WTC11 (cell line): ENCODE results near the gene TNS3. TPM values are rescaled to one million over a fixed set of nuclear protein-coding genes. Genes with fewer than 3 reads are reported as not detected.

Source experiments
- ATAC-seq: fragments of 200-7000 bp; cut with Tn5 transposase; 2 replicates; pipeline ENCODE4 v1.10.0; 2021; ENCODE audit warnings: mild to moderate bottlenecking, moderate library complexity
- CTCF ChIA-PET: fragments of 300-600 bp; sonication (Branson Sonifier 250); formaldehyde crosslinking; loops from one replicate; lab custom pipeline; 2021; ENCODE audit warnings: antibody characterized with exemption; lab: Charles Lee
- POLR2A ChIA-PET: fragments of 350-600 bp; sonication (Branson Sonifier 250); formaldehyde crosslinking; loops from one replicate; lab custom pipeline; 2021; ENCODE audit warnings: antibody characterized with exemption; lab: Charles Lee
- DNase-seq: peaks from one replicate; pipeline ENCODE4 v3.0.0; 2021; ENCODE audit warnings: low spot score
- H3K27ac Mint-ChIP-seq: 2 replicates; pipeline ENCODE4 v1.8.0; 2021; ENCODE audit warnings: mixed read lengths
- H3K27me3 Mint-ChIP-seq: 2 replicates; pipeline ENCODE4 v1.8.0; 2021; ENCODE audit warnings: low read depth, mild to moderate bottlenecking, moderate library complexity, mixed read lengths
- H3K36me3 Mint-ChIP-seq: 2 replicates; pipeline ENCODE4 v1.8.0; 2021; ENCODE audit warnings: mixed read lengths
- H3K4me1 Mint-ChIP-seq: 2 replicates; pipeline ENCODE4 v1.8.0; 2022; ENCODE audit warnings: mixed read lengths
- H3K4me3 Mint-ChIP-seq: 2 replicates; pipeline ENCODE4 v1.8.0; 2021; ENCODE audit warnings: mild to moderate bottlenecking, moderate library complexity, mixed read lengths
- H3K9me3 Mint-ChIP-seq: 2 replicates; pipeline ENCODE4 v1.8.0; 2021; ENCODE audit warnings: mixed read lengths
- EMX1 ChIP-seq: fragments of 250-450 bp; sonication (Bioruptor Pico); IDR thresholded peaks from 2 replicates; pipeline ENCODE4 v1.8.0; 2021; ENCODE audit warnings: mild to moderate bottlenecking
- IRF2 ChIP-seq: sonication (generic); formaldehyde crosslinking; IDR thresholded peaks from 2 replicates; pipeline ENCODE4 v1.8.0; 2022; ENCODE audit warnings: low read depth, missing genetic modification reagents, borderline replicate concordance
- JUN ChIP-seq: sonication (generic); formaldehyde crosslinking; IDR thresholded peaks from 2 replicates; pipeline ENCODE4 v1.8.0; 2023; ENCODE audit warnings: mild to moderate bottlenecking, missing genetic modification reagents
- MXD4 ChIP-seq: fragments of 250-450 bp; sonication (Bioruptor Pico); IDR thresholded peaks from 2 replicates; pipeline ENCODE4 v1.8.0; 2021; ENCODE audit warnings: mild to moderate bottlenecking, moderate library complexity, borderline replicate concordance
- NFATC4 ChIP-seq: fragments of 250-450 bp; sonication (Bioruptor Pico); IDR thresholded peaks from 2 replicates; pipeline ENCODE4 v1.9.0; 2021; ENCODE audit warnings: mild to moderate bottlenecking
- NR1H2 ChIP-seq: sonication (generic); formaldehyde crosslinking; IDR thresholded peaks from 2 replicates; pipeline ENCODE4 v1.9.0; 2021; ENCODE audit warnings: mild to moderate bottlenecking, moderate library complexity, missing genetic modification reagents
- SMAD4 ChIP-seq: sonication (generic); formaldehyde crosslinking; IDR thresholded peaks from 2 replicates; pipeline ENCODE4 v1.8.0; 2022; ENCODE audit warnings: mild to moderate bottlenecking, missing genetic modification reagents
- SOX15 ChIP-seq: fragments of 250-450 bp; sonication (Bioruptor Pico); IDR thresholded peaks from 2 replicates; pipeline ENCODE4 v1.9.0; 2021; ENCODE audit warnings: mild to moderate bottlenecking
- total RNA-seq: library from RNA; stranded (reverse); gene quantifications from 3 replicates; pipeline ENCODE4 v1.2.3, GENCODE V29; 2021
- TF ChIP-seq, protein P1 (sequence below): sonication (generic); formaldehyde crosslinking; IDR thresholded peaks from 2 replicates; pipeline ENCODE4 v1.8.1; 2023; ENCODE audit warnings: mild to moderate bottlenecking, missing genetic modification reagents, moderate library complexity
- TF ChIP-seq, protein P2 (sequence below): sonication (generic); formaldehyde crosslinking; IDR thresholded peaks from 2 replicates; pipeline ENCODE4 v1.8.0; 2023; ENCODE audit warnings: mild to moderate bottlenecking, missing genetic modification reagents
- TF ChIP-seq, protein P3 (sequence below): fragments of 200-600 bp; IDR thresholded peaks from 2 replicates; pipeline ENCODE4 v1.8.0; 2022; ENCODE audit warnings: antibody characterized with exemption
- TF ChIP-seq, protein P4 (sequence below): sonication (generic); formaldehyde crosslinking; IDR thresholded peaks from 2 replicates; pipeline ENCODE4 v1.8.0; 2023; ENCODE audit warnings: missing genetic modification reagents
- TF ChIP-seq, protein P5 (sequence below): sonication (generic); formaldehyde crosslinking; IDR thresholded peaks from 2 replicates; pipeline ENCODE4 v1.8.1; 2022; ENCODE audit warnings: low read depth, missing genetic modification reagents, borderline replicate concordance
- TF ChIP-seq, protein P6 (sequence below): fragments of 250-450 bp; sonication (Bioruptor Pico); IDR thresholded peaks from 2 replicates; pipeline ENCODE4 v1.9.0; 2021; ENCODE audit warnings: mild to moderate bottlenecking
- TF ChIP-seq, protein P7 (sequence below): sonication (generic); formaldehyde crosslinking; IDR thresholded peaks from 2 replicates; pipeline ENCODE4 v1.8.1; 2022; ENCODE audit warnings: mild to moderate bottlenecking, moderate library complexity, missing genetic modification reagents
- TF ChIP-seq, protein P8 (sequence below): fragments of 250-450 bp; sonication (Bioruptor Pico); IDR thresholded peaks from 2 replicates; pipeline ENCODE4 v1.9.0; 2021; ENCODE audit warnings: mild to moderate bottlenecking
- TF ChIP-seq, protein P9 (sequence below): sonication (generic); formaldehyde crosslinking; IDR thresholded peaks from 2 replicates; pipeline ENCODE4 v1.8.1; 2022; ENCODE audit warnings: missing genetic modification reagents, borderline replicate concordance
- TF ChIP-seq, protein P10 (sequence below): sonication (generic); formaldehyde crosslinking; conservative IDR thresholded peaks from 2 replicates; pipeline ENCODE4 v1.8.1; 2023; ENCODE audit warnings: mild to moderate bottlenecking, low read depth, missing genetic modification reagents, moderate library complexity

The TNS3 gene
- total RNA-seq, 1 experiment from 2014 or later, result 37.7 TPM

DNA sequence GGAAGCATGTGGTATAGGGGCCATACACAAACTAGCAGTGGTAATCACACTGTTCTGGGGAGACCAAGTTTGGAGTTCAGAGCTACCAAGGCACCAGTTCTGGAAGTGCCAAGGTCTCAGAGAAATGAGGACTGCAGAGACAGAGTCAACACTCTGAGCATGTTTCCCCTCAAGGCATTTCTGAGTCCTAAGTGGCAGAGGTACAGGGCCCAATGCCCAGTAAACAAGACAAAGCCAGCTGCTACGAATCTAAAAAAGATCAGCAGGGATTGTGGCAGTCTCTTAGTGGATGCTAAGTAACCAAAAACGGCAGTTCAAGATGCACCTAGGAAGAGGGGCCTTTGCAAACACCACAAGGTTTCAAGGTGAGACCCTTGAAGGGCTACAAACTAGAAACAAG lies 271.9 kb downstream of the TNS3 start:
- ATAC-seq, result no peak
- H3K4me1 Mint-ChIP-seq, result peaks cover 18% of the 10 kb centered on the region
- CTCF ChIA-PET, result no interaction called here
- TF ChIP-seq, protein P1, sequence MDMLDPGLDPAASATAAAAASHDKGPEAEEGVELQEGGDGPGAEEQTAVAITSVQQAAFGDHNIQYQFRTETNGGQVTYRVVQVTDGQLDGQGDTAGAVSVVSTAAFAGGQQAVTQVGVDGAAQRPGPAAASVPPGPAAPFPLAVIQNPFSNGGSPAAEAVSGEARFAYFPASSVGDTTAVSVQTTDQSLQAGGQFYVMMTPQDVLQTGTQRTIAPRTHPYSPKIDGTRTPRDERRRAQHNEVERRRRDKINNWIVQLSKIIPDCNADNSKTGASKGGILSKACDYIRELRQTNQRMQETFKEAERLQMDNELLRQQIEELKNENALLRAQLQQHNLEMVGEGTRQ (CRISPR knock-in tag), result no peak
- TF ChIP-seq, protein P2, sequence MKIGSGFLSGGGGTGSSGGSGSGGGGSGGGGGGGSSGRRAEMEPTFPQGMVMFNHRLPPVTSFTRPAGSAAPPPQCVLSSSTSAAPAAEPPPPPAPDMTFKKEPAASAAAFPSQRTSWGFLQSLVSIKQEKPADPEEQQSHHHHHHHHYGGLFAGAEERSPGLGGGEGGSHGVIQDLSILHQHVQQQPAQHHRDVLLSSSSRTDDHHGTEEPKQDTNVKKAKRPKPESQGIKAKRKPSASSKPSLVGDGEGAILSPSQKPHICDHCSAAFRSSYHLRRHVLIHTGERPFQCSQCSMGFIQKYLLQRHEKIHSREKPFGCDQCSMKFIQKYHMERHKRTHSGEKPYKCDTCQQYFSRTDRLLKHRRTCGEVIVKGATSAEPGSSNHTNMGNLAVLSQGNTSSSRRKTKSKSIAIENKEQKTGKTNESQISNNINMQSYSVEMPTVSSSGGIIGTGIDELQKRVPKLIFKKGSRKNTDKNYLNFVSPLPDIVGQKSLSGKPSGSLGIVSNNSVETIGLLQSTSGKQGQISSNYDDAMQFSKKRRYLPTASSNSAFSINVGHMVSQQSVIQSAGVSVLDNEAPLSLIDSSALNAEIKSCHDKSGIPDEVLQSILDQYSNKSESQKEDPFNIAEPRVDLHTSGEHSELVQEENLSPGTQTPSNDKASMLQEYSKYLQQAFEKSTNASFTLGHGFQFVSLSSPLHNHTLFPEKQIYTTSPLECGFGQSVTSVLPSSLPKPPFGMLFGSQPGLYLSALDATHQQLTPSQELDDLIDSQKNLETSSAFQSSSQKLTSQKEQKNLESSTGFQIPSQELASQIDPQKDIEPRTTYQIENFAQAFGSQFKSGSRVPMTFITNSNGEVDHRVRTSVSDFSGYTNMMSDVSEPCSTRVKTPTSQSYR (CRISPR knock-in tag), result no peak
- TF ChIP-seq, protein P3, sequence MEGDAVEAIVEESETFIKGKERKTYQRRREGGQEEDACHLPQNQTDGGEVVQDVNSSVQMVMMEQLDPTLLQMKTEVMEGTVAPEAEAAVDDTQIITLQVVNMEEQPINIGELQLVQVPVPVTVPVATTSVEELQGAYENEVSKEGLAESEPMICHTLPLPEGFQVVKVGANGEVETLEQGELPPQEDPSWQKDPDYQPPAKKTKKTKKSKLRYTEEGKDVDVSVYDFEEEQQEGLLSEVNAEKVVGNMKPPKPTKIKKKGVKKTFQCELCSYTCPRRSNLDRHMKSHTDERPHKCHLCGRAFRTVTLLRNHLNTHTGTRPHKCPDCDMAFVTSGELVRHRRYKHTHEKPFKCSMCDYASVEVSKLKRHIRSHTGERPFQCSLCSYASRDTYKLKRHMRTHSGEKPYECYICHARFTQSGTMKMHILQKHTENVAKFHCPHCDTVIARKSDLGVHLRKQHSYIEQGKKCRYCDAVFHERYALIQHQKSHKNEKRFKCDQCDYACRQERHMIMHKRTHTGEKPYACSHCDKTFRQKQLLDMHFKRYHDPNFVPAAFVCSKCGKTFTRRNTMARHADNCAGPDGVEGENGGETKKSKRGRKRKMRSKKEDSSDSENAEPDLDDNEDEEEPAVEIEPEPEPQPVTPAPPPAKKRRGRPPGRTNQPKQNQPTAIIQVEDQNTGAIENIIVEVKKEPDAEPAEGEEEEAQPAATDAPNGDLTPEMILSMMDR, result no peak
- TF ChIP-seq SOX15 (CRISPR knock-in tag), result no peak
- TF ChIP-seq, protein P4, sequence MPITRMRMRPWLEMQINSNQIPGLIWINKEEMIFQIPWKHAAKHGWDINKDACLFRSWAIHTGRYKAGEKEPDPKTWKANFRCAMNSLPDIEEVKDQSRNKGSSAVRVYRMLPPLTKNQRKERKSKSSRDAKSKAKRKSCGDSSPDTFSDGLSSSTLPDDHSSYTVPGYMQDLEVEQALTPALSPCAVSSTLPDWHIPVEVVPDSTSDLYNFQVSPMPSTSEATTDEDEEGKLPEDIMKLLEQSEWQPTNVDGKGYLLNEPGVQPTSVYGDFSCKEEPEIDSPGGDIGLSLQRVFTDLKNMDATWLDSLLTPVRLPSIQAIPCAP (CRISPR knock-in tag), result no peak
- TF ChIP-seq, protein P5, sequence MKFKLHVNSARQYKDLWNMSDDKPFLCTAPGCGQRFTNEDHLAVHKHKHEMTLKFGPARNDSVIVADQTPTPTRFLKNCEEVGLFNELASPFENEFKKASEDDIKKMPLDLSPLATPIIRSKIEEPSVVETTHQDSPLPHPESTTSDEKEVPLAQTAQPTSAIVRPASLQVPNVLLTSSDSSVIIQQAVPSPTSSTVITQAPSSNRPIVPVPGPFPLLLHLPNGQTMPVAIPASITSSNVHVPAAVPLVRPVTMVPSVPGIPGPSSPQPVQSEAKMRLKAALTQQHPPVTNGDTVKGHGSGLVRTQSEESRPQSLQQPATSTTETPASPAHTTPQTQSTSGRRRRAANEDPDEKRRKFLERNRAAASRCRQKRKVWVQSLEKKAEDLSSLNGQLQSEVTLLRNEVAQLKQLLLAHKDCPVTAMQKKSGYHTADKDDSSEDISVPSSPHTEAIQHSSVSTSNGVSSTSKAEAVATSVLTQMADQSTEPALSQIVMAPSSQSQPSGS (CRISPR knock-in tag), result no peak
- TF ChIP-seq, all 79 proteins: peak for 0
- Mint-ChIP-seq H3K27me3 (no peaks in the 10 kb centered on the region), H3K4me3 (no peak overlapping the region), H3K36me3 (peaks cover 8% of the 10 kb centered on the region), H3K27ac (0 out of 2 replicates have a peak overlapping the region, but pooled peaks have one; percentile 11), H3K9me3 (peaks cover 7% of the 10 kb centered on the region; the same call in 1 of the 2 replicates)
- DNase-seq, result no peak
- POLR2A ChIA-PET, result no interaction called here

DNA sequence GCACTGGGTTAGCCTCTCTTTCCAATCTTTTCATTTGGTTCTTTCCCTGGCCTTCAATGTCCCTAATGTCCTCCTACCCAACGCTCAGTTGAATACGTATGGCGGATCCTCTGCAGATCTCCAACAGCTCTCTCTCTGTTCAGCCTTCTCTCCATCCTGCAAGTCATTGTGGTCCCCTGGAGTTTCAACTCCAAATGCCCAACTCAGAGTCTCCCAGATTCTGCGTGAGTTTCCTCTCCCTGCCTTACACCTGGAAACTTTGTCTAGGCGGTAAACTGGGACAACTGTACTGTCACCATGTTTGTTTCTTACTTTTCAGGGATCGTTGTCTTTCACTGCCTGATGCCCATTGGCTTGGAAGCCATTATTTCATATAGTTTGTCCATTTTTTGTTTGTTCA lies 273.1 kb downstream of the TNS3 start:
- ATAC-seq (no peak), DNase-seq (no peak)
- Mint-ChIP-seq H3K4me1 (peaks cover 7% of the 10 kb centered on the region), H3K9me3 (peaks cover 7% of the 10 kb centered on the region; the same call in 1 of the 2 replicates), H3K36me3 (peaks cover 8% of the 10 kb centered on the region), H3K4me3 (no peak overlapping the region), H3K27me3 (no peaks in the 10 kb centered on the region), H3K27ac (peak overlapping the region; percentile 13; the same call in 1 of the 2 replicates)
- CTCF ChIA-PET, result no interaction called here
- POLR2A ChIA-PET, result no interaction called here
- TF ChIP-seq, protein P6, sequence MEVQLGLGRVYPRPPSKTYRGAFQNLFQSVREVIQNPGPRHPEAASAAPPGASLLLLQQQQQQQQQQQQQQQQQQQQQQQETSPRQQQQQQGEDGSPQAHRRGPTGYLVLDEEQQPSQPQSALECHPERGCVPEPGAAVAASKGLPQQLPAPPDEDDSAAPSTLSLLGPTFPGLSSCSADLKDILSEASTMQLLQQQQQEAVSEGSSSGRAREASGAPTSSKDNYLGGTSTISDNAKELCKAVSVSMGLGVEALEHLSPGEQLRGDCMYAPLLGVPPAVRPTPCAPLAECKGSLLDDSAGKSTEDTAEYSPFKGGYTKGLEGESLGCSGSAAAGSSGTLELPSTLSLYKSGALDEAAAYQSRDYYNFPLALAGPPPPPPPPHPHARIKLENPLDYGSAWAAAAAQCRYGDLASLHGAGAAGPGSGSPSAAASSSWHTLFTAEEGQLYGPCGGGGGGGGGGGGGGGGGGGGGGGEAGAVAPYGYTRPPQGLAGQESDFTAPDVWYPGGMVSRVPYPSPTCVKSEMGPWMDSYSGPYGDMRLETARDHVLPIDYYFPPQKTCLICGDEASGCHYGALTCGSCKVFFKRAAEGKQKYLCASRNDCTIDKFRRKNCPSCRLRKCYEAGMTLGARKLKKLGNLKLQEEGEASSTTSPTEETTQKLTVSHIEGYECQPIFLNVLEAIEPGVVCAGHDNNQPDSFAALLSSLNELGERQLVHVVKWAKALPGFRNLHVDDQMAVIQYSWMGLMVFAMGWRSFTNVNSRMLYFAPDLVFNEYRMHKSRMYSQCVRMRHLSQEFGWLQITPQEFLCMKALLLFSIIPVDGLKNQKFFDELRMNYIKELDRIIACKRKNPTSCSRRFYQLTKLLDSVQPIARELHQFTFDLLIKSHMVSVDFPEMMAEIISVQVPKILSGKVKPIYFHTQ (CRISPR knock-in tag), result no peak
- TF ChIP-seq JUN (CRISPR knock-in tag) (no peak), SMAD4 (CRISPR knock-in tag) (no peak), EMX1 (CRISPR knock-in tag) (no peak), IRF2 (CRISPR knock-in tag) (no peak), NFATC4 (CRISPR knock-in tag) (no peak), MXD4 (CRISPR knock-in tag) (no peak), NR1H2 (CRISPR knock-in tag) (no peak)
- TF ChIP-seq, protein P7, sequence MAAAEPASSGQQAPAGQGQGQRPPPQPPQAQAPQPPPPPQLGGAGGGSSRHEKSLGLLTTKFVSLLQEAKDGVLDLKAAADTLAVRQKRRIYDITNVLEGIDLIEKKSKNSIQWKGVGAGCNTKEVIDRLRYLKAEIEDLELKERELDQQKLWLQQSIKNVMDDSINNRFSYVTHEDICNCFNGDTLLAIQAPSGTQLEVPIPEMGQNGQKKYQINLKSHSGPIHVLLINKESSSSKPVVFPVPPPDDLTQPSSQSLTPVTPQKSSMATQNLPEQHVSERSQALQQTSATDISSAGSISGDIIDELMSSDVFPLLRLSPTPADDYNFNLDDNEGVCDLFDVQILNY (CRISPR knock-in tag), result no peak
- TF ChIP-seq, protein P8, sequence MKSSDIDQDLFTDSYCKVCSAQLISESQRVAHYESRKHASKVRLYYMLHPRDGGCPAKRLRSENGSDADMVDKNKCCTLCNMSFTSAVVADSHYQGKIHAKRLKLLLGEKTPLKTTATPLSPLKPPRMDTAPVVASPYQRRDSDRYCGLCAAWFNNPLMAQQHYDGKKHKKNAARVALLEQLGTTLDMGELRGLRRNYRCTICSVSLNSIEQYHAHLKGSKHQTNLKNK, result no peak
- TF ChIP-seq, protein P9, sequence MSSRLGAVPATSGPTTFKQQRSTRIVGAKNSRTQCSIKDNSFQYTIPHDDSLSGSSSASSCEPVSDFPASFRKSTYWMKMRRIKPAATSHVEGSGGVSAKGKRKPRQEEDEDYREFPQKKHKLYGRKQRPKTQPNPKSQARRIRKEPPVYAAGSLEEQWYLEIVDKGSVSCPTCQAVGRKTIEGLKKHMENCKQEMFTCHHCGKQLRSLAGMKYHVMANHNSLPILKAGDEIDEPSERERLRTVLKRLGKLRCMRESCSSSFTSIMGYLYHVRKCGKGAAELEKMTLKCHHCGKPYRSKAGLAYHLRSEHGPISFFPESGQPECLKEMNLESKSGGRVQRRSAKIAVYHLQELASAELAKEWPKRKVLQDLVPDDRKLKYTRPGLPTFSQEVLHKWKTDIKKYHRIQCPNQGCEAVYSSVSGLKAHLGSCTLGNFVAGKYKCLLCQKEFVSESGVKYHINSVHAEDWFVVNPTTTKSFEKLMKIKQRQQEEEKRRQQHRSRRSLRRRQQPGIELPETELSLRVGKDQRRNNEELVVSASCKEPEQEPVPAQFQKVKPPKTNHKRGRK (CRISPR knock-in tag), result no peak
- TF ChIP-seq, protein P10, sequence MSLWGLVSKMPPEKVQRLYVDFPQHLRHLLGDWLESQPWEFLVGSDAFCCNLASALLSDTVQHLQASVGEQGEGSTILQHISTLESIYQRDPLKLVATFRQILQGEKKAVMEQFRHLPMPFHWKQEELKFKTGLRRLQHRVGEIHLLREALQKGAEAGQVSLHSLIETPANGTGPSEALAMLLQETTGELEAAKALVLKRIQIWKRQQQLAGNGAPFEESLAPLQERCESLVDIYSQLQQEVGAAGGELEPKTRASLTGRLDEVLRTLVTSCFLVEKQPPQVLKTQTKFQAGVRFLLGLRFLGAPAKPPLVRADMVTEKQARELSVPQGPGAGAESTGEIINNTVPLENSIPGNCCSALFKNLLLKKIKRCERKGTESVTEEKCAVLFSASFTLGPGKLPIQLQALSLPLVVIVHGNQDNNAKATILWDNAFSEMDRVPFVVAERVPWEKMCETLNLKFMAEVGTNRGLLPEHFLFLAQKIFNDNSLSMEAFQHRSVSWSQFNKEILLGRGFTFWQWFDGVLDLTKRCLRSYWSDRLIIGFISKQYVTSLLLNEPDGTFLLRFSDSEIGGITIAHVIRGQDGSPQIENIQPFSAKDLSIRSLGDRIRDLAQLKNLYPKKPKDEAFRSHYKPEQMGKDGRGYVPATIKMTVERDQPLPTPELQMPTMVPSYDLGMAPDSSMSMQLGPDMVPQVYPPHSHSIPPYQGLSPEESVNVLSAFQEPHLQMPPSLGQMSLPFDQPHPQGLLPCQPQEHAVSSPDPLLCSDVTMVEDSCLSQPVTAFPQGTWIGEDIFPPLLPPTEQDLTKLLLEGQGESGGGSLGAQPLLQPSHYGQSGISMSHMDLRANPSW (CRISPR knock-in tag), result no peak
